Measurements from ENCODE around the gene EPS8L3.

EPS8L3 gene

DNA sequence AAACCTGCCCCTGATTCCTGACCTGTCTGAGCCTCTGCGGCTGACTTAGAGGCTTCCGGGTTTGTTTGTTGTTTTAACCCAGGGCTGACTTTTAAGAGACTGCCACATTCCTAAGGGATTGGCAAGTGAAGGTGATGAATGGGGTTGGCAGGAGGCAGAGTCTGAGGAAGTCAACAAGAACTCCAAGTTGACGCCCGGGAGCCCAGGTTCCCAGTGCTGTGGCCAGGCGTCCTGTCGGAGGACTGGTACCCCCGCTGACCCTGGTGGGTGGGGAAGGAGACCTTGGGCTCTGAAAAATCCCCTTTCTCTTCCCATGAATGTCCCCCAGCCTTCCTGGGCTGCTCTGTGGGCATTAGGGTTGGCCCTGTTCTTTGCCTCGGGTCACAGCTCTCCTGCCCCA lies 19.7 kb upstream of the EPS8L3 start:
- no peak overlapping the region for H3K4me3 ChIP-seq (ENCODE audit: low read depth, low read length)
- no peak for DNase-seq (ENCODE audit: low read depth, low spot score)
- TF ChIP-seq, protein P1, sequence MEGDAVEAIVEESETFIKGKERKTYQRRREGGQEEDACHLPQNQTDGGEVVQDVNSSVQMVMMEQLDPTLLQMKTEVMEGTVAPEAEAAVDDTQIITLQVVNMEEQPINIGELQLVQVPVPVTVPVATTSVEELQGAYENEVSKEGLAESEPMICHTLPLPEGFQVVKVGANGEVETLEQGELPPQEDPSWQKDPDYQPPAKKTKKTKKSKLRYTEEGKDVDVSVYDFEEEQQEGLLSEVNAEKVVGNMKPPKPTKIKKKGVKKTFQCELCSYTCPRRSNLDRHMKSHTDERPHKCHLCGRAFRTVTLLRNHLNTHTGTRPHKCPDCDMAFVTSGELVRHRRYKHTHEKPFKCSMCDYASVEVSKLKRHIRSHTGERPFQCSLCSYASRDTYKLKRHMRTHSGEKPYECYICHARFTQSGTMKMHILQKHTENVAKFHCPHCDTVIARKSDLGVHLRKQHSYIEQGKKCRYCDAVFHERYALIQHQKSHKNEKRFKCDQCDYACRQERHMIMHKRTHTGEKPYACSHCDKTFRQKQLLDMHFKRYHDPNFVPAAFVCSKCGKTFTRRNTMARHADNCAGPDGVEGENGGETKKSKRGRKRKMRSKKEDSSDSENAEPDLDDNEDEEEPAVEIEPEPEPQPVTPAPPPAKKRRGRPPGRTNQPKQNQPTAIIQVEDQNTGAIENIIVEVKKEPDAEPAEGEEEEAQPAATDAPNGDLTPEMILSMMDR (IDR thresholded peaks at IDR 0.05; ENCODE audit: insufficient read depth, low read length, missing control alignments): no peak
- ChIA-PET CTCF (interaction anchor here (1.3 to 28.0 kb wide), 8 partner anchors 9 to 224 kb away, joined by 4 to 1425 read pairs (median 6); partner anchors contain the start of gene AHCYL1), POLR2A (interaction anchor here (0.6 to 1.8 kb wide), 2 partner anchors 67 to 201 kb away, joined by 3 read pairs; partner anchors contain the start of gene AHCYL1)

DNA sequence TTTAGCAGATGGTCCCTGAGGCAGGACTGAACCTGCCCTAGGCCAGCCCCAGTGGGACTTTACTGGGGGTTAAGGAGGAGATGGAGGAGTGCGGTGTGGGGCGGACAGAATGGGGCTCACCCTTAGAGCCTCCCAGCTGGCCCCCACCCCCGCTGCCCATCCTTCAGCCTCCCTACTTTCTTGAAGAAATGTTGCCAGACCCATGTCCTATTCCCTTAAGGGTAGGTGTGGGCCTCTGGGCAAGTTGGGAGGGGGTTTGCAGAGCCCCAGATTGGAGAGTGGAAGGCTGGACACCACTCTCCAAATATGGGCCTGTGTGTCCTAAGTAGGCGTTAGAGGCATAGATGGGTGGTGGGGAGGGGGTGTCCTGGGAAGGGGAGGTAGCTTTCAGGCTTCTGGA lies 19.2 kb upstream of the EPS8L3 start:
- POLR2A ChIA-PET: interaction anchor here (1.8 kb wide), 1 partner anchor 201 kb away, joined by 3 read pairs; the partner anchor contains the start of gene AHCYL1

DNA sequence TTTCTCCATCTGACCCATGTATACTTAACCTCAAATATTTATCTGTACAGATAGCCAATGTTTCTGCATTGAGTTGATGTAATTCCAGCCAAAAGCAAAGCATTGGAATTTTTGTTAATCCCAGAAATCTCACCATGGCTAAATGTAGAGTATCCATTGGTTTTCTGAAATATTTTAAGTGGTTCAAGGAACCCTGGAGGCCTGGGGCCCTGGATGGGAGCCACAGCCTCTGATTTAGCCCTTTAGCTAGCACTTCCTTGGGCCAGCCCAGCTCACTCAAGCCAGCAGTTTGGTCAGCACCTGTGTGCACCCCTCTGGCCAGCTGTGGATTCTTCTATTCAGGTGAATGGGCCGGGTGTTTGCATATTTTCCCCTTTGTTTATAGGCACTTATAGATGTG lies 18.8 kb upstream of the EPS8L3 start:
- ChIA-PET CTCF (interaction anchor here (0.7 to 28.0 kb wide), 12 partner anchors 8 to 248 kb away, joined by 3 to 1425 read pairs (median 5); partner anchors contain the start of gene AHCYL1), POLR2A (interaction anchor here (1.8 kb wide), 1 partner anchor 202 kb away, joined by 3 read pairs; the partner anchor contains the start of gene AHCYL1)
- H3K4me3 ChIP-seq (ENCODE audit: low read depth, low read length): no peak overlapping the region
- TF ChIP-seq, protein P1 (IDR thresholded peaks at IDR 0.05; ENCODE audit: insufficient read depth, low read length, missing control alignments): no peak
- DNase-seq (ENCODE audit: low read depth, low spot score): no peak

More for the DNA sequence above, 19.2 kb upstream of the EPS8L3 start:
- CTCF ChIA-PET: interaction anchor here (0.7 to 28.0 kb wide), 10 partner anchors 8 to 247 kb away, joined by 3 to 1425 read pairs (median 6); partner anchors contain the start of gene AHCYL1
- no peak for DNase-seq (ENCODE audit: low read depth, low spot score)
- TF ChIP-seq, protein P1 (IDR thresholded peaks at IDR 0.05; ENCODE audit: insufficient read depth, low read length, missing control alignments): no peak
- no peak overlapping the region for H3K4me3 ChIP-seq (ENCODE audit: low read depth, low read length)

DNA sequence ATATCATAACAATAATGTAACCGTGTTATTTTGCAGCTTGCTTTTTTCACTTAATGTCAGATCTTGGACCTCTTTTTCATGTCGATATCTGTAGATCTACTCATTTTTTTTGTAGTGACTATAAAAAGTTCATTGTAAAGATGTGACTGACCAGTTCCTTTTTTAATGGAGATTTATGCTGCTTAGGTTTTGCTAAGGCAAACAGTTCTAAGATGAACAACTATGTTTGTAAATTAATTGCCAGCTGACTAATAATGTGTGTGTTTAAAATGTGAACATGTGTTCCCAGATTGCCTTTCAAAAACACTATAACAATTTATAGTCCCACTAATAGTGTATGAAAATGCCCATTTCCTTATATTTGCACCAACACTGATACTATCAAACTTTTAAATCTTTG lies 18.1 kb upstream of the EPS8L3 start:
- ChIA-PET CTCF (interaction anchor here (0.5 to 28.0 kb wide), 13 partner anchors 7 to 248 kb away, joined by 3 to 1425 read pairs (median 5); partner anchors contain the start of gene AHCYL1), POLR2A (no interaction called here)
- TF ChIP-seq, protein P1 (IDR thresholded peaks at IDR 0.05; ENCODE audit: insufficient read depth, low read length, missing control alignments): no peak
- DNase-seq (ENCODE audit: low read depth, low spot score): no peak
- no peak overlapping the region for H3K4me3 ChIP-seq (ENCODE audit: low read depth, low read length)

DNA sequence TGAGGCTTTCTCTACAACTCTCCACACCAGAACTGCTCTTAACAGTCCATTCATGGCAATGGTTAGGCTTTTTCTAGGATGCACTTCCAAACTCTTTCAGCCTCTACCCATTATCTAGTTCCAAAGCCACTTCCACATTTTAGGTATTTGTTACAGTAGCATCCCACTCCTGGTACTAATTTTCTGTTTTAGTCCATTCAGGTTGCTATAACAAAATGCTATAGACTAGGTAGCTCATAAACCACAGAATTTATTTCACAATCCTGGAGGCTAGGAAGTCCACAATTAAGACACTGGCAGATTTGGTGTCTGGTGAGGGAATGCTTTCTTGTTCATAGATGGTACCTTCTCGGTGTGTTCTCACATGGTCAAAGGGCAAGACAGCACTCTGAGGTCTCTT lies 17.3 kb upstream of the EPS8L3 start:
- ChIA-PET CTCF (interaction anchor here (0.7 to 28.0 kb wide), 7 partner anchors 9 to 227 kb away, joined by 3 to 1425 read pairs (median 5); partner anchors contain the start of gene AHCYL1), POLR2A (no interaction called here)
- TF ChIP-seq, protein P1 (IDR thresholded peaks at IDR 0.05; ENCODE audit: insufficient read depth, low read length, missing control alignments): no peak

DNA sequence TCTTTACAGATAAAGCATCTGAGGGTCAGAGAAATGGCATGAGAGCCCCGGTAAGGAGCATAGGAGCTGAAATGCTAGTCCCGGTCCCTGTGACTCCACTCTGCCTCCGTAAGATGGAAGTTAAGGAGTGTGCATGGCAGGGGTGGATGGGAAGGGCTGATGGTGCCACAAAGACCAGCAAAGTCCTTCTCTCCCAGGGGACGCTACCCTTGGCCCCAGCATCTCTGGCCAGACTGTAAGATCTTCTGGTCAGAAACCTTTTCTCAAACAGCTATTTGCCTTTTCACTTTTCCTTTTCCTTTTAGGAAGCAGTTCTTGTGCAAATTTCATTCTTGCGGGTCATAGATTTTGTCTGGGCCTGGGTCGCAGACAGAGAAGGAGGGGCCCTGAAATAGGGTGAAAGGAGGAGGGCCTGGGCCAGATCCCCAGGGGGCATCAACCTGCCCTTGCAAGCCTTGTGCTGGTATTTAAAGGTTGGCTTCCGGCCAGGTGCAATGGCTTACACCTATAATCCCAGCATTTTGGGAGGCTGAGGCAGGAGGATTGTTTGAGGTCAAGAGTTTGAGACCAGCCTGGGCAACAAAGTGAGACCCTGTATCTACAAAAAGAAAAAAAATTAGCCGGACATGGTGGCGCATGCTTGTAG lies 14.4 kb upstream of the EPS8L3 start:
- no peak overlapping the region for H3K4me3 ChIP-seq (ENCODE audit: low read depth, low read length)
- ChIA-PET POLR2A (interaction anchor here (3.5 kb wide), 1 partner anchor 206 kb away, joined by 18 read pairs; the partner anchor contains the start of gene AHCYL1), CTCF (interaction anchor here (1.1 to 28.0 kb wide), 29 partner anchors 9 to 335 kb away, joined by 3 to 1425 read pairs (median 9); partner anchors contain the start of genes AHCYL1, GPR61 and GSTM4)
- TF ChIP-seq, protein P1 (IDR thresholded peaks at IDR 0.05; ENCODE audit: insufficient read depth, low read length, missing control alignments): no peak
- no peak for DNase-seq (ENCODE audit: low read depth, low spot score)

More for the DNA sequence above, 17.3 kb upstream of the EPS8L3 start:
- no peak for DNase-seq (ENCODE audit: low read depth, low spot score)
- H3K4me3 ChIP-seq (ENCODE audit: low read depth, low read length): no peak overlapping the region

Data from AG04449 (cell line).